Stimulated activated effector memory CD8-positive, alpha-beta T cell treated with anti-CD3 and anti-CD28 coated beads, Interleukin-12 subunit alpha, Interleukin-12 subunit beta, amount 100 ng/mL, for 72 hours (primary cell): Measurements from ENCODE around the gene HOXD4.

Experiments used
- ATAC-seq: fragments of 150-1000 bp; cut with Tn5 transposase; 2 replicates; pipeline ENCODE4 v1.10.0; 2021
- DNase-seq, 2 donors: peaks; one replicate each; pipeline ENCODE4 v3.0.0; 2021 to 2022; ENCODE audit warnings: low spot score in 2 of 2
- H3K27ac Mint-ChIP-seq: one replicate; pipeline ENCODE4 v1.8.0; 2022; ENCODE audit warnings: mild to moderate bottlenecking, mixed read lengths
- H3K36me3 Mint-ChIP-seq: one replicate; pipeline ENCODE4 v1.8.0; 2022; ENCODE audit warnings: mild to moderate bottlenecking, mixed read lengths
- H3K4me1 Mint-ChIP-seq: one replicate; pipeline ENCODE4 v1.8.0; 2022; ENCODE audit warnings: mixed read lengths
- H3K4me3 Mint-ChIP-seq: one replicate; pipeline ENCODE4 v1.8.0; 2022; ENCODE audit warnings: mild to moderate bottlenecking, mixed read lengths
- H3K9me3 Mint-ChIP-seq: one replicate; pipeline ENCODE4 v1.8.0; 2022; ENCODE audit warnings: mixed read lengths

HOXD4 gene

DNA sequence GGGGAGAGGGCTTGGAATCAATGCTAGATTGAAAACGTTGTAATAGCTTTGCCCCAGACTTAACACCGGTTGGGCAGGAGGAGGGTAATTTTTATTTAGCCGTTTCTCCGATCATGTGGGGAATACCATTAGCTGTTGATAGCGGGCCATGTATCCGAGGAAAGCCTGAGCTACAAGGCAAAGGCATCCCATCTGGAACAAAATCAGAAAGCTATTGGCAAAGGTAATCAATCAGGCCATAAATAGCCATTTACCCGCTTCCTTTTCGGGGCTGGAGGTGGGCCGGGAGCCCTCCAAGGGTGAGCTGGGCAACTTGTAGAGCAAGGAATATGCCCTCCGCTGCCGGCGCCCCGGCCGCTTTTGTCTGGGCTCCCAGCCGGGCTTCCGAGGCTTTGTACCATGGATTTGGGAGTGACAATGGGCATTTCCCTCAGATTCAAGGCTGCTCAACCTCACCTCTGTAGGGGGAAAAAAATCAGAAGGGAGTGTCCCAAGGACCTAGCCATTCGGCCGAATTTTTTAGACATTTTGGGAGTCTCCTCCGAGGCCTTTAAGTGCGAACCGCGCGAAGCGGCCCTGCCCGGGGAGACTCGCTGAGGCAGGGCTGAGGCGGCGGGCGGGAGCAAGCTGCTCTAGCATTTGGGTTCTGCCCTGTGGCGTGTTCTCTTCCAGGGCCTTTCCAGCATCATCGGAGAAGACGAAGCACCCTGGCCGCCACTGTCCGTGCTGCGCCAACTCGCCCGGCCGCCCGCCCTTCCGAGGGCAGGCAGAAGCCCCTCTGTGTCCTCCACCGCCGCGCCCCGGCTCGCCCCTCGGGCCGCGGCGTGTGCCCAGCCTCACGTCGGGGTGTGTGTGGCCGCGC is 29.9 kb upstream of the HOXD4 start:
- no peaks in the 10 kb centered on the region for H3K9me3 Mint-ChIP-seq
- no peak for DNase-seq
- H3K4me1 Mint-ChIP-seq: peaks cover 19% of the 10 kb centered on the region
- no peak overlapping the region for H3K27ac Mint-ChIP-seq
- H3K36me3 Mint-ChIP-seq: peaks cover 9% of the 10 kb centered on the region
- H3K4me3 Mint-ChIP-seq: no peak overlapping the region
- no peak for ATAC-seq

- H3K4me3 Mint-ChIP-seq: no peak overlapping the region
- H3K9me3 Mint-ChIP-seq: no peaks in the 10 kb centered on the region
- H3K27ac Mint-ChIP-seq: no peak overlapping the region
- peaks cover 9% of the 10 kb centered on the region for H3K36me3 Mint-ChIP-seq
- H3K4me1 Mint-ChIP-seq: peaks cover 19% of the 10 kb centered on the region
- ATAC-seq: no peak
- no peak for DNase-seq
These were observed 29.2 kb upstream of the HOXD4 start for GRCh38 chr2:176122052-176122682.

GRCh38 chr2:176122683-176123410 is 28.5 kb upstream of the HOXD4 start, which contains the start of gene HOXD9:
Gene HOXD9 (plus strand): TSS chr2:176122719. CDS start chr2:176122769, 50 bp downstream.
- DNase-seq (no peak), ATAC-seq (peak; percentile 31)
- Mint-ChIP-seq H3K9me3 (no peaks in the 10 kb centered on the region), H3K27ac (no peak within 1 kb of the TSS), H3K36me3 (peaks cover 9% of the 10 kb centered on the region), H3K4me3 (peak within 1 kb of the TSS; percentile 9), H3K4me1 (peaks cover 19% of the 10 kb centered on the region)

GRCh38 chr2:176123411-176124109 is 27.8 kb upstream of the HOXD4 start:
- ATAC-seq (no peak), DNase-seq (no peak)
- Mint-ChIP-seq H3K9me3 (no peaks in the 10 kb centered on the region), H3K4me3 (peak overlapping the region; percentile 9), H3K27ac (no peak overlapping the region), H3K36me3 (peaks cover 15% of the 10 kb centered on the region), H3K4me1 (peaks cover 18% of the 10 kb centered on the region)

DNA sequence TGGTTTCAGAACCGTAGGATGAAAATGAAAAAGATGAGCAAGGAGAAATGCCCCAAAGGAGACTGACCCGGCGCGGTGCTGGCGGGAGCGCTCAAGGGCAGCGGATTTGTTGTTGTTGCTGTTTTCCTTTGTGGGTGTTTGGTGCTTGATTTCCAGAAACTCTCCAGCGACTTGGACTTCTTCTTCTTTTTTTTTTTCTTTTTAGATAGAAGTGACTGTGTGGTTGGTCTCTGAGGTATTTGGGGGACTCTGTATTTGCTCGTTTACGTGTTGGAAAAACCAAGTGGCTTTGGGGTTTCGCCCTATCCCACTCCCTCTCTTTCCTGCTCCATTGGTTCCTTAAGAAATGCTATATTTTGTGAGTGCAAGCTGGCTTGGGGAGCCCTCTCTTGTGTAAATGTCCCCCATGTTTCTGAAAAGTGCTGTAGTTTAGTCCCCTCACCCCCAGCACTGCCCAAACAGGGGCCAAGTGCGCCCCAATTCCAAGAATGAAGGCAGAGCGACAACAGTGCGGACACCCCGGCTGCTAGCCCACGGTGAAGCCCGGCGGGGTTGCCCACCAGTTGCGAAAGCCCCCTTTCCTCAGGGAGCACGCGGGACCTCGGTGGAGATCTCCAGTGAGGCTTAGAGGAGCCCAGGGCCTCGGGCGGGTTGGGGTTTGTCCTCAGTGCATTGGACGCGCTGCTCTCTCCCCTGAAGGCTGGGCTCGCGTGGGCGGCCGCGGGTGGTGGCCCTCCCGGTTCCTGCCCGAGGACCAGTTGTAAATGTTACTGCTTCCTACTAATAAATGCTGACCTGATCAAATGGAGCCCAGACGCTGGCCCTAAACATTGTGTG is 27.0 kb upstream of the HOXD4 start:
- H3K9me3 Mint-ChIP-seq: no peaks in the 10 kb centered on the region
- no peak overlapping the region for H3K27ac Mint-ChIP-seq
- ATAC-seq (no peak), DNase-seq (no peak)
- peak overlapping the region; percentile 9 for H3K4me3 Mint-ChIP-seq
- peaks cover 15% of the 10 kb centered on the region for H3K36me3 Mint-ChIP-seq
- peaks cover 19% of the 10 kb centered on the region for H3K4me1 Mint-ChIP-seq

GRCh38 chr2:176124947-176125771 is 26.2 kb upstream of the HOXD4 start:
- Mint-ChIP-seq H3K4me1 (peaks cover 19% of the 10 kb centered on the region), H3K36me3 (peaks cover 15% of the 10 kb centered on the region), H3K27ac (no peak overlapping the region), H3K9me3 (no peaks in the 10 kb centered on the region), H3K4me3 (no peak overlapping the region)
- ATAC-seq: no peak
- DNase-seq: no peak

GRCh38 chr2:176125772-176126054 is 25.6 kb upstream of the HOXD4 start:
- DNase-seq: no peak
- Mint-ChIP-seq H3K36me3 (peaks cover 17% of the 10 kb centered on the region), H3K4me1 (peaks cover 21% of the 10 kb centered on the region), H3K4me3 (no peak overlapping the region), H3K27ac (no peak overlapping the region), H3K9me3 (no peaks in the 10 kb centered on the region)
- ATAC-seq: no peak

DNA sequence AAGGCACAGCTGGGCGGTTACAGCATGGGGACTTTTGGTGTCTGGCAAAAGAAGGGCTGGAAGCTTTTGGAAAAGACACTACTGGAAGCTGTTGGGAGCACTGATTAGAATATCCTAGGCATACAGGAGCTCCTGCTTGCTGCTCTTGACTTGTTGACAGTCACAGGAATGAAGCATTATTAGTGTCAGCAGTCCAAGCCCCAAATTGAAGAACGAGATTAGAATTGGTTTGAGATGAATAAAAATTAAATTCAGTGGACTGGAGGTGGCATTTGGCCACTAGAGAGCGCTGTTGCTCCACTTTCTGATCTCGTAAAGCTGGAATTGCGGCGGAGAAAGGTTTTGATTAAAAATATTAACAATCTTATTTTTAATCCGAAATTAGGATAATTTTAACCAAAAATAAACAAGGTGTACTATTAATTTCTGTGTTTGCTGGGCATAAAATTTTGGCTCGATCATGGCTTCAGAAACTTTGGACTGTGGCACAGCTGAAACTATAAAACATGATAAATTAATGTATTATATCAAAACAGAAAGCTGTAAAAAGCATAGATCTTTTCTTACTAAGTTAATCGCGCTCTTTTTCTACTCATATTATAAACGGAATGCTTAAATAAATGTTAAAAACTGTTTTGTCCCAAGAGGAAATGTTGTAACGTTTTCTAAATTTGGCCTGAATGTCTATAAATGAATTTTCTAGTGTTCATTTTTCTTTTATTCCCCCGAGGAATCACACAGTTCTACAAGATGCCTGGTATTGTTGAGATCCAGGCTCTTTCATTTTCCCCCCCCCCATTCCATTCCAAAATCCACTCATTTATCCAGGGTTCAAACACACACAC is 24.2 kb upstream of the HOXD4 start:
- Mint-ChIP-seq H3K9me3 (no peaks in the 10 kb centered on the region), H3K4me3 (no peak overlapping the region), H3K27ac (no peak overlapping the region), H3K4me1 (peaks cover 28% of the 10 kb centered on the region), H3K36me3 (peaks cover 25% of the 10 kb centered on the region)
- DNase-seq: peak; percentile 51 to 73
- no peak for ATAC-seq

DNA sequence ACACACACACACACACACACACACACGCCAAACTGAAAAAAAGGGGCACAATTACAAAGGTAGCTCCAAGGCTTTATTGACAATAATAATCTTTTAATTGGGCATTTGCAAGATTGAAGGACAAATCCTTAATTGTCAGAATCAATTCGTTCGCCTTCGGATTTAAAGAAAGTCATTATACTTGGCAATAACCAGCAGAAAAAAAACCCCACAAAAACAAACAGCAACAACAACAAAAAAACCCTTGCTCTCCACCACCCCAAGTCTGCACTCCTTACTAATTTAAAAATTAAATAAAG is 23.6 kb upstream of the HOXD4 start:
- ATAC-seq (no peak), DNase-seq (no peak)
- H3K36me3 Mint-ChIP-seq: peaks cover 25% of the 10 kb centered on the region
- H3K27ac Mint-ChIP-seq: no peak overlapping the region
- peaks cover 34% of the 10 kb centered on the region for H3K4me1 Mint-ChIP-seq
- no peak overlapping the region for H3K4me3 Mint-ChIP-seq
- H3K9me3 Mint-ChIP-seq: no peaks in the 10 kb centered on the region

DNA sequence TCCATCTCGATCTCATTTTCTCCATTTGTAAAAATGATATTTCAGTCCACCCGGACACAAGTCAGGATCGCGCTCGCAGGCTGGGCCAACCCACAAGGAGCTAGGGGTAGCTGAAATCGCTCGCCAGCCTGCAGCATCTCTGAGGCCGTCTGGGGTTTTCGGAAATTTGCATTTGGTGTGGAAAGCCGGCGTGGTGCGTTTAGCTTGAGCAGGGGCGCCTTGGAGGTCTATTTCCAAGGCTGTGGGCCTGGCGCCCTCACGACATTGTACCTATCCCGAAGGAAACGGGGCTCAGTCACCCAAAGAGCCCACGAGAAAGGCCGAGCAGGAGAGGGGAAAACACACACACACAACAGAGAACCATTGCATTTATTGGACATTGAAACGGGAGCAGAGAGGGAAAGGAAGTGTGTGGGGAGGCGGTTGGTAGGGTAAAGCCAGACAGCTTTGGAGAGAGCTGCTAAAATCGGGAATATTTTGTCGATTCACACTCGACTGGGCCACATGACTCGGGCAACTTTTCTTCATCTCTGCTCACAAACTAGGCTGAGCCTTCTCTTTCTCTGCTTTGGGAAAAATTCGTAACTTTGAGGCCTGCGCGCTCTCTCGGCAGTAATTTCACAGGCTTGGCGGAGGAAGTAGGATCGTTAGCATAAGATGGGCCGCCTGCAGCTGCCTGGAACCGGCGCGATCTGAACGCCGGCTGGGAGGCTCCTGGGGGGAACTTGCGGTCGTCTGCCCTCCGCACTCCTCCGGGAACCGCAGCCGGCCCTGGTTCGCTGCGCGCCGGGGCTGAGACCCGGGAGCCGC is 23.0 kb upstream of the HOXD4 start:
- H3K27ac Mint-ChIP-seq: no peak overlapping the region

GRCh38 chr2:176128982-176129796 is 22.2 kb upstream of the HOXD4 start, which contains the start of gene HOXD8:
Gene HOXD8 (plus strand): TSS chr2:176129705. CDS start chr2:176130367, 662 bp downstream.
- peaks cover 16% of the 10 kb centered on the region for H3K36me3 Mint-ChIP-seq
- peaks cover 30% of the 10 kb centered on the region for H3K4me1 Mint-ChIP-seq
- no peak within 1 kb of the TSS for H3K27ac Mint-ChIP-seq
- no peaks in the 10 kb centered on the region for H3K9me3 Mint-ChIP-seq
- H3K4me3 Mint-ChIP-seq: peak within 1 kb of the TSS; percentile 44
- DNase-seq (no peak), ATAC-seq (peak; percentile 39)

More for the DNA sequence above, 23.0 kb upstream of the HOXD4 start:
- Mint-ChIP-seq H3K9me3 (no peaks in the 10 kb centered on the region), H3K4me3 (peak overlapping the region; percentile 44), H3K36me3 (peaks cover 20% of the 10 kb centered on the region), H3K4me1 (peaks cover 37% of the 10 kb centered on the region)
- no peak for DNase-seq
- ATAC-seq: no peak

DNA sequence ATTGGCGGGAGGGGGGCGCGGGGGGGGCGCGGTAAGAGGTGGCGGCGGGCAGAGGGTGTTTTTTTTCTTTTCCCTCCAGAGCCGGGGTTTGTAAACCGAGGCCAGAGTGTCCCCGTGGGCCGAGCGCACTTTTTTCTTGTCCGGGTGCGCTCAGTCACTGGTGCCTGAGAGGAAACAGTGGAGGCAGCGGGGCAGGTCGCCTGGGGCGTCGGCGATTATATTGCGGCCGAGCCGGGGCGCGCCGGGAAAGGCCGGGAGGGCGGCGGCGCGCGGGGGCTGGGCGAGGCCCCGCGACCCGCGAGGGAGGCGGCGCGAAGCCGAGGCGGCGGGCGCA is 21.6 kb upstream of the HOXD4 start:
- no peak overlapping the region for H3K27ac Mint-ChIP-seq
- H3K36me3 Mint-ChIP-seq: peaks cover 16% of the 10 kb centered on the region
- peak overlapping the region; percentile 44 for H3K4me3 Mint-ChIP-seq
- H3K4me1 Mint-ChIP-seq: peaks cover 30% of the 10 kb centered on the region
- H3K9me3 Mint-ChIP-seq: no peaks in the 10 kb centered on the region
- no peak for ATAC-seq
- DNase-seq: no peak
